Activated CD4-positive, alpha-beta T cell treated with anti-CD3 and anti-CD28 coated beads, Interleukin-2, amount 50 U/mL, for 24 hours (primary cell): Measurements from ENCODE around the gene ABHD12.
A peak's percentile ranks its signal among the peaks of the same experiment; 100 is the strongest.
"Not testable (repeated sequence)": the region's sequence is repeated elsewhere in the genome, so short reads cannot be mapped to it uniquely, and the experiment has no call there.

Source experiments
- DNase-seq, 2 donors: peaks; one replicate each; pipeline ENCODE4 v3.0.0-alpha.2; 2020; ENCODE audit warnings: low read depth in 1 of 2, low spot score in 1 of 2

Gene ABHD12

DNA sequence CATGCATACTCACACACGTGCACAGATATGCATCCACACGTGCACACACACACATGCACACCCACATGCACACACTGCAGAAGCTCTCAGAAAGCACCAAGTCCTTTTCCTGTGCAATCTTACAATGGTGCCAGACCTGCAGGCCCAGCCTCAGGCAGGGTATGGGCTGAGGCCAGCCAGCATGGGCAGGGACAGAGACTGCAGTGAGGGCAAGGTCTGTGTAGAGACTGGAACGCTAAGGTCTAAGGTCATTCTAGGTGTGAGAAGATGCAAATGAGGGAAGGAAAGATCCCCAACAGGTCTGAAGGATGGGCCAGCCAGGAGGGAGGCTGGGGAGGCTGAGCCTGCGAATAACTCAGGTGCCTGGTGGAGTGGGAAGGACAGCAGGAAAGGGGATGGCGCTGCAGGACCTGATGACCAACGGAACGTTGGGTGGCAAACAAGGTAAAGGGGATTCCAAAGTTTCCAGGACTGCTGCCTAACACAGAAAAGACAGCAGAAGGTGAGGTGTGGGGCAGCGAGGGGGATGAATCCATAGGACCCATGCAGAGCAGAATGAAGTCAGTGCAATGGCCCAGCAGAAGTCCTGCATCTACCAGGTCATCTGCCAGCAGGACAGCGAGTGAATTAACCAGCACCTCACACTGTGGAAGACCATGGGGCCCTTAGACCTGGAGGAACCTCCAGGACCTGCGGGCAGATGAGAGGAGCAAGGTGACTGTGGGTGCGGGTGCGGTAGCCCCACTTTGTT lies 67.0 kb downstream of the ABHD12 start:
- no peak for DNase-seq

GRCh38 chr20:25321991-25322390 lies 68.6 kb downstream of the ABHD12 start:
- no peak for DNase-seq

DNA sequence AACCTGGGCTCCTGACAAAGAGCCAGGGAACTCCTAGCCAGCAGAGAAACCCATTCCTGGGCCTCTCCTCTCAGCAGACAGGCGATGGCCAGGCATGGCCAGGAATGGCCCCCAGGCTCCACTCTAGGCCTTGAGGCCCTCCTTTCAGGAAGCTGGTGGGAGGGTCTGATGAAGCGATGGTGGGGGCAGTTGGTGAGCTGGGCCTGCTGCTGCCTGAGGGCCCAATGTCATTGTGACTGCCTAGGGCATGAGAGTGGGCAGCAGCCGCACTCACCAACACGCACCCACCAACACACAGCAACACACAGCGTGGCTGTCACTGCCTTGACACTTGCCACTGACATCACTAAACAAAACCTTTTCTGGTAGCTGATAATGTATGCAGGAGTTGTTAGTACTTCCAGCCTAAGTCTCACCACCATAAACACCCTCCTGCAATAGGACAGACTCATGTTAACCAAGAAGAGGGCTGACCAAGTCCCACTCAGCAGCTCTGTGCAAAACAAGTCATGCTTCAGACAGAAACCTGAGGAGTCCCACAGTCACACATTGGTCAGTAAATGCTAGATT lies 69.3 kb downstream of the ABHD12 start:
- no peak for DNase-seq

DNA sequence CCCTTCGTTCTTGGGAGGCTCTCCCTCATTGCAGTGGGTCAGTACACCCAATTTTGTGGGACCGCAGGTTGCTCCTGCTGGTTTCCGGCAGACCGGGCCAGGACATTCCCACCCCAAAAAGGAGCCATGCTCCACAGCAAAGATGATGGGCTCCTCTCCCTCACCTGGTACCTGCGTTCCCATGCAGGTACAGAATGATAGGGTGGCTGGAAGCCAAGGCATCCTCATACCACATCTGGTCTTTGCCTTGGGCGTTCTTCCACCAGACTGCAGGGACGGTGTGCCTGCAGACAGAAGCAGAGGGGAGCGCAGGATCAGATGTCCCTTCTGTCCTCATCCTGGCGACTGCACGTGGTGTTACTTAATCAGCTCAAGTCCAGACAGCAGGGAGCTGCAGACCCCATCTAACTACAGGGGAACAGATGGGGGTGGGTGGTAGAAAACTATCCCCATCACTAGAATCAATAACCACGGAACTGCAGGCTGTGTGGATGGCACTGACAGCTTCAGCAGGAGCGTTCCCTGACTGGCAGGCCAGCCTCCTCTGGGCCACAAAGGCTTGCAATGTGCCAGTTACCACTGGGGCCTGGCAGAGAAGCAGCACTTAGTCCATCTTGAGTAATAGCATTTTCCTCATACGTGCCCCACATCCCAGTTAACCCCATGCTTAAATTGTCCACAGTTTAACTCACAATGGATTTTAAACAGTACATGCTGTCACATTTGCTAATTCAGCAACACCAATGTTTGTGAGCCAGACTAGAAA lies 70.4 kb downstream of the ABHD12 start:
- DNase-seq = no peak

- no peak for DNase-seq
Observed at GRCh38 chr20:25319241-25320034, 71.2 kb downstream of the ABHD12 start.

GRCh38 chr20:25318471-25319240 lies 72.0 kb downstream of the ABHD12 start:
- no peak for DNase-seq

GRCh38 chr20:25317351-25318075 lies 73.1 kb downstream of the ABHD12 start:
- DNase-seq = no peak

- DNase-seq = no peak
Observed at GRCh38 chr20:25316506-25317190, 74.0 kb downstream of the ABHD12 start.

- no peak for DNase-seq
Observed at GRCh38 chr20:25315418-25316210, 75.0 kb downstream of the ABHD12 start.

DNA sequence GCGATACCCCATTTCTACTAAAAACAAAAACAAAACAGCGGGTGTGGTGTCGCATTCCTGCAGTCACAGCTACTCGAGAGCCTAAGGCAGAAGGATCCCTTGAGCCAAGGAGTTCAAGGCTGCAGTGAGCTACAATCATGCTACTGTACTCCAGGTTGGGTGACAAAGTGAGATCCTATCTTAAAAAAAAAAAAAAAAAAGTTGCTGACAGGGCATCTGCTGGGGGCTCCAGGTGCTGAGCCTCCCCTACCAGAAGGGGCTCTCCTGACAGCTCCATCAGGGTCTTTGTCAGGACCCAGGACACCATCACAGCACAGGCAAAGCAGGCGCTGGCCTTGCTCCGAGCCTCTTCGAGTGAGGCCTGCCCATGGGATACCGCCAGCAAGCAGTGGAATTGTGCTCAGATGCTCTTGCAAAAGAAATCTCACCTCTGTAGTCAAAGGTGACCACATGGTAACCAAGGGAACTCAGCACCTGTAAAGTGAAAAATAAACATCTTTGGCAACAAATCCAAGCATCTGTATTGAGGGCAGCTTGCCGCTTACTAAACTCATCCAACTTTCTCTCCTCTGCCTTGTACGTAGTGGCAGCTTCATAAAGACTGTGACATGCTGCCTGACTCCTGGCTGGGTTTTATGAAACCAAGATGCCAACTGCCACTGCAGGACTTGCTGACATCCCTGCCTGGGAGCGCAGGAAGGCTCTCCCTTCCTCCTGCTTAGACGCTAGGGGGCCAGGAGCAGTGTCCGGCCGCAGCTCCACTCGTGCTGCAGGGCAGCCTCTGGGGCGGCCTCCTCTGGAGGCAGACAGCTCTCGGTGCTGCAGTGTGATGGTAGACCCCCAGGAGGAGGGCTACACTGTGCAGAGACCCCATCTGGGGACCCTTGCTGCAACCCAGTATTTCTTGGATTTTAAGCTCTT lies 75.9 kb downstream of the ABHD12 start:
- no peak for DNase-seq

DNA sequence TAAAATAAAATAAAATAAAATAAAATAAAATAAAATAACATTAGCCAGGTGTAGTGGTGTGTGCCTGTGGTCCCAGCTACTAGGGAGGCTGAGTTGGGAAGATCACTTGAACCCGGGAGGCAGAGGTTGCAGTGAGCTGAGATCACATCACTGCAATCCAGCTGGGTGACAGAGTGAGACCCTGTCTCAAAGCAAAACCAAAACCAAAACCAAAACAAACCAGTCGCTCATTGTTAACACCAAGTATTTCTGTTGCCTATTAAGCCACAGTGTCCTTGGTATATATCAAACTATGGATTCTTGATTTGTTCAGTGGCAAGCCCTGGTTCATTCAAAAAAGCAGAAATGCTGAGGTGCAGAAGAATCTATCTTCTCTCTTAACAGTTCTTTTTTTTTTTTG lies 77.0 kb downstream of the ABHD12 start:
- no peak for DNase-seq

- not testable (repeated sequence) for DNase-seq
Observed at GRCh38 chr20:25312716-25313115, 77.9 kb downstream of the ABHD12 start.

- no peak for DNase-seq
Observed at GRCh38 chr20:25310921-25311728, 79.5 kb downstream of the ABHD12 start.

- peak; percentile 22 to 55 for DNase-seq
Observed at GRCh38 chr20:25310268-25310920, 80.2 kb downstream of the ABHD12 start.

- no peak for DNase-seq
Observed at GRCh38 chr20:25309395-25310267, 81.0 kb downstream of the ABHD12 start.
